Upper lobe of left lung (tissue), 6 donors: ENCODE data around the gene ELAVL1. TPM values are rescaled to one million over a fixed set of nuclear protein-coding genes. Genes with fewer than 3 reads are reported as not detected.

Source experiments
- ATAC-seq, 2 donors: fragments of 200-7000 bp; cut with Tn5 transposase; one replicate each; pipeline ENCODE4 v1.9.1; 2022; ENCODE audit warnings: mild to moderate bottlenecking in 2 of 2, moderate library complexity in 2 of 2; ENCODE audit not compliant: low FRiP score in 2 of 2
- DNase-seq, 2 donors: peaks; one replicate each; pipeline ENCODE4 v3.0.0-alpha.2; 2019 to 2020
- H3K27ac ChIP-seq, 4 donors: fragments of 200-600 bp; sonication (generic); one replicate each; pipeline ENCODE4 v1.5.1; 2016 to 2019
- H3K27me3 ChIP-seq, 4 donors: fragments of 200-600 bp; sonication (generic); one replicate each; pipeline ENCODE4 v1.5.1; 2017 to 2019
- H3K36me3 ChIP-seq, 4 donors: fragments of 200-600 bp; sonication (generic); one replicate each; pipeline ENCODE4 v1.5.1; 2016 to 2019
- H3K4me1 ChIP-seq, 4 donors: fragments of 200-600 bp; sonication (generic); one replicate each; pipeline ENCODE4 v1.5.1; 2018 to 2019
- H3K4me3 ChIP-seq, 4 donors: fragments of 200-600 bp; sonication (generic); one replicate each; pipeline ENCODE4 v1.5.1; 2017 to 2019; ENCODE audit warnings: mild to moderate bottlenecking in 2 of 4, moderate library complexity in 1 of 4
- H3K9me3 ChIP-seq, 4 donors: fragments of 200-600 bp; sonication (generic); one replicate each; pipeline ENCODE4 v1.5.1; 2018 to 2019
- CTCF ChIP-seq, 6 experiments: fragments of 450-650 bp in 4 of 6; fragments of 200-600 bp in 2 of 6; sonication (generic) in 2 of 6; IDR thresholded peaks; one replicate each; pipeline ENCODE4 v1.5.1; 2016 to 2019; ENCODE audit warnings: antibody characterized with exemption in 6 of 6
- EP300 ChIP-seq, 4 donors: sonication (generic); formaldehyde crosslinking; IDR thresholded peaks; one replicate each; pipeline ENCODE4 v1.5.1; 2017; ENCODE audit warnings: antibody characterized with exemption in 4 of 4, control low read depth in 2 of 4
- POLR2A ChIP-seq, 4 donors: fragments of 450-650 bp; IDR thresholded peaks; one replicate each; pipeline ENCODE4 v1.5.1; 2016 to 2017; ENCODE audit warnings: antibody characterized with exemption in 4 of 4, mild to moderate bottlenecking in 2 of 4
- POLR2AphosphoS5 ChIP-seq, 2 donors: sonication (generic); formaldehyde crosslinking; IDR thresholded peaks; one replicate each; pipeline ENCODE4 v1.5.1; 2017; ENCODE audit warnings: antibody characterized with exemption in 2 of 2
- WGBS, 2 donors: methylation state at CpG; one replicate each; pipeline ENCODE4 v1.1.5; 2017 to 2018; 5-methylcytosine and 5-hydroxymethylcytosine counted together
- total RNA-seq, 6 donors: library from RNA; depleted of rRNA in 4 of 6; stranded (reverse); fragments of >200 nt in 4 of 6; gene quantifications; one replicate each; pipeline versions ENCODE4 v1.1.0 to v1.2.1, GENCODE V29; 2016 to 2021
- donor health status: DM: no; HTN: no; CAD: no; lungs with moderate emphysema.
- donor health status: DM: no; HTN: yes; CAD: no; lungs with severe emphysema.

Gene ELAVL1
- total RNA-seq, 6 donors from 2014 or later: 21.0 to 71.1 (median 36.1) TPM

GRCh38 chr19:8046569-8047165, 41.2 kb upstream of the ELAVL1 start:
- ATAC-seq: no peak
- 62 to 73% methylated on average over 2 to 3 of the region's 3 CpGs for WGBS, 2 donors
- TF ChIP-seq POLR2A (IDR thresholded peaks at IDR 0.05) (no peak), CTCF (IDR thresholded peaks at IDR 0.05) (no peak), EP300 (IDR thresholded peaks at IDR 0.05) (no peak), POLR2AphosphoS5 (IDR thresholded peaks at IDR 0.05) (no peak)

GRCh38 chr19:8045872-8046568, 40.6 kb upstream of the ELAVL1 start:
- Histone ChIP-seq H3K36me3 (no peaks in the 10 kb centered on the region), H3K4me3 (no peak overlapping the region), H3K4me1 (peaks cover 6 to 13% (median 11%) of the 10 kb centered on the region in 4 donors), H3K27me3 (no peaks in the 10 kb centered on the region), H3K27ac (no peak overlapping the region), H3K9me3 (no peaks in the 10 kb centered on the region)
- ATAC-seq (no peak), DNase-seq (no peak)
- 73% methylated on average over 10 of the region's 10 CpGs for WGBS, 2 donors
- TF ChIP-seq POLR2A (IDR thresholded peaks at IDR 0.05): no peak
- no peak for TF ChIP-seq POLR2AphosphoS5 (IDR thresholded peaks at IDR 0.05)
- no peak for TF ChIP-seq CTCF (IDR thresholded peaks at IDR 0.05)
- no peak for TF ChIP-seq EP300 (IDR thresholded peaks at IDR 0.05)

More at GRCh38 chr19:8046569-8047165, 41.2 kb upstream of the ELAVL1 start:
- H3K4me1 ChIP-seq: peaks cover 6 to 13% (median 11%) of the 10 kb centered on the region in 4 donors
- no peaks in the 10 kb centered on the region for H3K9me3 ChIP-seq
- no peak for DNase-seq
- no peak overlapping the region for H3K4me3 ChIP-seq
- no peak overlapping the region for H3K27ac ChIP-seq
- H3K27me3 ChIP-seq: no peaks in the 10 kb centered on the region
- no peaks in the 10 kb centered on the region for H3K36me3 ChIP-seq

- Histone ChIP-seq H3K27me3 (no peaks in the 10 kb centered on the region), H3K36me3 (no peaks in the 10 kb centered on the region), H3K9me3 (no peaks in the 10 kb centered on the region), H3K4me1 (no peaks in the 10 kb centered on the region), H3K4me3 (no peak overlapping the region), H3K27ac (no peak overlapping the region)
- DNase-seq (no peak), ATAC-seq (no peak)
- TF ChIP-seq POLR2A (IDR thresholded peaks at IDR 0.05): no peak
- TF ChIP-seq CTCF (IDR thresholded peaks at IDR 0.05): no peak
- TF ChIP-seq POLR2AphosphoS5 (IDR thresholded peaks at IDR 0.05): no peak
- WGBS, 2 donors: 84 to 85% methylated on average over 10 of the region's 10 CpGs
These were observed 38.6 kb upstream of the ELAVL1 start for GRCh38 chr19:8044018-8044417.

- 90 to 91% methylated on average over 9 of the region's 9 CpGs for WGBS, 2 donors
These were observed 37.5 kb upstream of the ELAVL1 start for GRCh38 chr19:8042900-8043299.

More at GRCh38 chr19:8042900-8043299, 37.5 kb upstream of the ELAVL1 start:
- Histone ChIP-seq H3K27ac (no peak overlapping the region), H3K9me3 (no peaks in the 10 kb centered on the region), H3K4me1 (no peaks in the 10 kb centered on the region), H3K4me3 (no peak overlapping the region), H3K36me3 (no peaks in the 10 kb centered on the region), H3K27me3 (no peaks in the 10 kb centered on the region)
- DNase-seq: no peak
- no peak for ATAC-seq
- TF ChIP-seq POLR2AphosphoS5 (IDR thresholded peaks at IDR 0.05): no peak
- TF ChIP-seq EP300 (IDR thresholded peaks at IDR 0.05): no peak
- TF ChIP-seq POLR2A (IDR thresholded peaks at IDR 0.05): no peak
- no peak for TF ChIP-seq CTCF (IDR thresholded peaks at IDR 0.05)
